ENCODE results near the gene LRCH2.

DNA sequence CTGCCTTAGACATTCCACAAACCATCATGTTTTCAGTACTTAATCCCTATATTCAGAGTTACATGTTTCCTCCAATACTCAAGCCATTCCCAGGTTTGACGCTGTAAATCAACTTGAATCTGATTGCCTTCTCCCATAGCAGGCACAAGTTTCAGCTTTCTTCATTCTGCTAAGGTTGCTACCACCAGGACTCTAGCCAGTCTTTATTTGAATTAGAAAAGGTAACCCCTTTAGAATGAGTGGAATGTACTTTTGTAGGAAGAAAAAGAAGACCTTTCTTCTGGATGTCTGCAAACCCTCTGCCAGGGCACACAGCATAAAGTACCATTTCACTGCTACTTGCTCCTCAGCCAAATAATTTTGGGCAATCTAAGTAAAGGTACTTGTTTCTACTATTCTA is 55.4 kb downstream of the LRCH2 start:
- no peak for TF ChIP-seq TAF1 (IDR thresholded peaks at IDR 0.05; ENCODE audit: borderline replicate concordance, insufficient read depth, low read length)
- TF ChIP-seq POLR2AphosphoS5 (IDR thresholded peaks at IDR 0.05; ENCODE audit: low read depth, low read length), result no peak
- TF ChIP-seq, protein P1, sequence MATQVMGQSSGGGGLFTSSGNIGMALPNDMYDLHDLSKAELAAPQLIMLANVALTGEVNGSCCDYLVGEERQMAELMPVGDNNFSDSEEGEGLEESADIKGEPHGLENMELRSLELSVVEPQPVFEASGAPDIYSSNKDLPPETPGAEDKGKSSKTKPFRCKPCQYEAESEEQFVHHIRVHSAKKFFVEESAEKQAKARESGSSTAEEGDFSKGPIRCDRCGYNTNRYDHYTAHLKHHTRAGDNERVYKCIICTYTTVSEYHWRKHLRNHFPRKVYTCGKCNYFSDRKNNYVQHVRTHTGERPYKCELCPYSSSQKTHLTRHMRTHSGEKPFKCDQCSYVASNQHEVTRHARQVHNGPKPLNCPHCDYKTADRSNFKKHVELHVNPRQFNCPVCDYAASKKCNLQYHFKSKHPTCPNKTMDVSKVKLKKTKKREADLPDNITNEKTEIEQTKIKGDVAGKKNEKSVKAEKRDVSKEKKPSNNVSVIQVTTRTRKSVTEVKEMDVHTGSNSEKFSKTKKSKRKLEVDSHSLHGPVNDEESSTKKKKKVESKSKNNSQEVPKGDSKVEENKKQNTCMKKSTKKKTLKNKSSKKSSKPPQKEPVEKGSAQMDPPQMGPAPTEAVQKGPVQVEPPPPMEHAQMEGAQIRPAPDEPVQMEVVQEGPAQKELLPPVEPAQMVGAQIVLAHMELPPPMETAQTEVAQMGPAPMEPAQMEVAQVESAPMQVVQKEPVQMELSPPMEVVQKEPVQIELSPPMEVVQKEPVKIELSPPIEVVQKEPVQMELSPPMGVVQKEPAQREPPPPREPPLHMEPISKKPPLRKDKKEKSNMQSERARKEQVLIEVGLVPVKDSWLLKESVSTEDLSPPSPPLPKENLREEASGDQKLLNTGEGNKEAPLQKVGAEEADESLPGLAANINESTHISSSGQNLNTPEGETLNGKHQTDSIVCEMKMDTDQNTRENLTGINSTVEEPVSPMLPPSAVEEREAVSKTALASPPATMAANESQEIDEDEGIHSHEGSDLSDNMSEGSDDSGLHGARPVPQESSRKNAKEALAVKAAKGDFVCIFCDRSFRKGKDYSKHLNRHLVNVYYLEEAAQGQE (IDR thresholded peaks at IDR 0.05; ENCODE audit: insufficient read depth in 1 of 2, low read depth in 2 of 2, low read length in 2 of 2), result no peak
- no peak for TF ChIP-seq SIN3A (IDR thresholded peaks at IDR 0.05; ENCODE audit: borderline replicate concordance, insufficient read depth, low read length)

All from PFSK-1 (cell line).